Gastrocnemius medialis (tissue), 4 donors: ENCODE measurements around the gene KATNBL1. TPM values are rescaled to one million over a fixed set of nuclear protein-coding genes. Genes with fewer than 3 reads are reported as not detected.

ENCODE experiments used
- ATAC-seq, 2 donors: fragments of 150-250 bp; one replicate each; pipeline ENCODE4 v1.9.1; 2016
- DNase-seq, 2 donors: peaks; one replicate each; pipeline ENCODE4 v3.0.0-alpha.2; 2019
- H3K27ac ChIP-seq, 4 donors: fragments of 200-600 bp; sonication (generic); 1 replicate in 1 of 4; 2 replicates in 3 of 4; pipeline ENCODE4 v1.5.1; 2016 to 2018; ENCODE audit warnings: mild to moderate bottlenecking in 2 of 4, moderate library complexity in 1 of 4
- H3K27me3 ChIP-seq, 3 donors: fragments of 200-600 bp; sonication (generic) in 2 of 3; 1 replicate in 1 of 3; 2 replicates in 2 of 3; pipeline versions ENCODE4 v1.5.1 to v1.6.0; 2016 to 2019; ENCODE audit warnings: mild to moderate bottlenecking in 1 of 3, moderate library complexity in 1 of 3
- H3K36me3 ChIP-seq, 2 donors: fragments of 200-600 bp; sonication (generic) in 1 of 2; one replicate each; pipeline ENCODE4 v1.5.1; 2017 to 2018
- H3K4me1 ChIP-seq, 2 donors: fragments of 200-600 bp; sonication (generic) in 1 of 2; one replicate each; pipeline ENCODE4 v1.5.1; 2016 to 2017; ENCODE audit warnings: mild to moderate bottlenecking in 2 of 2
- H3K4me3 ChIP-seq, 4 donors: fragments of 200-600 bp; sonication (generic) in 3 of 4; 1 replicate in 1 of 4; 2 replicates in 3 of 4; pipeline ENCODE4 v1.5.1; 2016 to 2019; ENCODE audit warnings: mild to moderate bottlenecking in 2 of 4
- H3K9me3 ChIP-seq, 3 donors: fragments of 200-600 bp; sonication (generic) in 2 of 3; 1 replicate in 1 of 3; 2 replicates in 2 of 3; pipeline ENCODE4 v1.5.1; 2016 to 2019
- CTCF ChIP-seq, 5 experiments: fragments of 450-650 bp in 3 of 5; fragments of 200-600 bp in 2 of 5; sonication (generic) in 2 of 5; IDR thresholded peaks in 4 of 5; conservative IDR thresholded peaks in 1 of 5; 1 replicate in 4 of 5; 2 replicates in 1 of 5; pipeline ENCODE4 v1.5.1; 2016 to 2019; ENCODE audit warnings: antibody characterized with exemption in 5 of 5, mild to moderate bottlenecking in 3 of 5, moderate library complexity in 3 of 5
- POLR2A ChIP-seq, 2 donors: fragments of 450-650 bp; IDR thresholded peaks; one replicate each; pipeline ENCODE4 v1.6.1; 2017; ENCODE audit warnings: antibody characterized with exemption in 2 of 2, mild to moderate bottlenecking in 2 of 2, moderate library complexity in 2 of 2
- in situ Hi-C, 4 donors: fragments of 200-750 bp; cut with MboI; loops; one replicate each; pipeline versions ENCODE4 v1.15.0 to v1.8.0; 2017; ENCODE audit warnings: low sequenced_read_pairs in 4 of 4
- intact Hi-C: fragments of 100-400 bp; cut with DNase I; formaldehyde crosslinking; loops from one replicate; pipeline ENCODE4 v1.15.1; 2023; ENCODE audit warnings: low total_unique reads
- total RNA-seq, 4 donors: library from RNA; depleted of rRNA; stranded (reverse); fragments of >200 nt; gene quantifications; one replicate each; pipeline versions ENCODE4 v1.1.0 to v1.2.3, GENCODE V29; 2016

Gene KATNBL1
- 10 to 100 TPM in 3 of 4 donors, 1 to 10 TPM in 1; 9.2 to 24.9 (median 12.3) TPM for total RNA-seq

- Histone ChIP-seq H3K4me1 (peaks cover 12% of the 10 kb centered on the region in 2 donors), H3K36me3 (no peaks in the 10 kb centered on the region), H3K27me3 (no peaks in the 10 kb centered on the region), H3K27ac (peak within 1 kb of the TSS; percentile 3 to 84 (median 75)), H3K4me3 (peak within 1 kb of the TSS; percentile 58 to 73 (median 69)), H3K9me3 (no peaks in the 10 kb centered on the region)
- DNase-seq (peak; percentile 88 to 93), ATAC-seq (peak; percentile 96 to 98)
- intact Hi-C loops (loop anchor here (1.0 kb wide), 4 partner anchors 15 to 171 kb away; partner anchors contain the start of gene EMC7), in situ Hi-C loops (loop anchor here in 3 of 4 donors (5.0 to 25.0 kb wide), 3 partner anchors 145 to 778 kb away; partner anchors contain the start of gene ZNF770 (in 1 of the 3))
- peak; percentile 92 to 96 (median 96) for TF ChIP-seq CTCF (IDR thresholded peaks at IDR 0.05 in 4 of 5, conservative IDR thresholded peaks at IDR 0.05 in 1 of 5)
- peak; percentile 63 to 92 for TF ChIP-seq POLR2A (IDR thresholded peaks at IDR 0.05)
Observed at GRCh38 chr15:34209421-34210282, at the start of gene KATNBL1. Gene KATNBL1 (minus strand): TSS chr15:34210096. CDS start chr15:34163676, 46,420 bp downstream.

- Histone ChIP-seq H3K36me3 (peaks cover 0 to 36% of the 10 kb centered on the region in 2 donors), H3K27me3 (no peaks in the 10 kb centered on the region), H3K4me1 (no peaks in the 10 kb centered on the region), H3K9me3 (no peaks in the 10 kb centered on the region), H3K4me3 (no peak overlapping the region), H3K27ac (no peak overlapping the region)
- no peak for TF ChIP-seq POLR2A (IDR thresholded peaks at IDR 0.05)
- TF ChIP-seq CTCF (IDR thresholded peaks at IDR 0.05 in 4 of 5, conservative IDR thresholded peaks at IDR 0.05 in 1 of 5): no peak
- intact Hi-C loops (no loop called here), in situ Hi-C loops (no loop called here)
- no peak for ATAC-seq
- no peak for DNase-seq
Observed at GRCh38 chr15:34259566-34259965, 49.7 kb upstream of the KATNBL1 start.

- TF ChIP-seq POLR2A (IDR thresholded peaks at IDR 0.05): no peak
- no peak overlapping the region for H3K27ac ChIP-seq
- in situ Hi-C loops (no loop called here), intact Hi-C loops (no loop called here)
- peaks cover 0 to 49% of the 10 kb centered on the region in 2 donors for H3K36me3 ChIP-seq
- no peak for ATAC-seq
- DNase-seq: no peak
- H3K4me3 ChIP-seq: no peak overlapping the region
- no peaks in the 10 kb centered on the region for H3K9me3 ChIP-seq
- no peaks in the 10 kb centered on the region for H3K27me3 ChIP-seq
- no peaks in the 10 kb centered on the region for H3K4me1 ChIP-seq
Observed at GRCh38 chr15:34258151-34258550, 48.3 kb upstream of the KATNBL1 start.

GRCh38 chr15:34252545-34252944 lies 42.6 kb upstream of the KATNBL1 start:
- no peaks in the 10 kb centered on the region for H3K9me3 ChIP-seq
- in situ Hi-C loops (no loop called here), intact Hi-C loops (no loop called here)
- TF ChIP-seq POLR2A (IDR thresholded peaks at IDR 0.05) (no peak), CTCF (IDR thresholded peaks at IDR 0.05 in 4 of 5, conservative IDR thresholded peaks at IDR 0.05 in 1 of 5) (no peak)
- no peak overlapping the region for H3K27ac ChIP-seq
- no peak overlapping the region for H3K4me3 ChIP-seq
- no peak for ATAC-seq
- H3K36me3 ChIP-seq: peaks cover 2 to 89% of the 10 kb centered on the region in 2 donors
- H3K27me3 ChIP-seq: no peaks in the 10 kb centered on the region
- no peaks in the 10 kb centered on the region for H3K4me1 ChIP-seq
- no peak for DNase-seq

- no peak for TF ChIP-seq CTCF (IDR thresholded peaks at IDR 0.05 in 4 of 5, conservative IDR thresholded peaks at IDR 0.05 in 1 of 5)
- no peak for TF ChIP-seq POLR2A (IDR thresholded peaks at IDR 0.05)
- in situ Hi-C loops: loop anchor here in 3 of 4 donors (10.0 to 25.0 kb wide), 4 partner anchors 77 to 739 kb away; partner anchors contain the start of genes LPCAT4 (in 2 of the 3) and ZNF770 (in 1 of the 3)
- Histone ChIP-seq H3K27me3 (no peaks in the 10 kb centered on the region), H3K4me3 (no peak overlapping the region), H3K4me1 (no peaks in the 10 kb centered on the region), H3K9me3 (no peaks in the 10 kb centered on the region), H3K36me3 (peaks cover 2 to 78% of the 10 kb centered on the region in 2 donors), H3K27ac (no peak overlapping the region)
- no peak for ATAC-seq
- intact Hi-C loops: no loop called here
- DNase-seq: no peak
Observed at GRCh38 chr15:34248190-34248589, 38.3 kb upstream of the KATNBL1 start.
